Common myeloid progenitor, CD34-positive (primary cell): ENCODE measurements around the gene NKAPL.
"Not testable (repeated sequence)": the region's sequence is repeated elsewhere in the genome, so short reads cannot be mapped to it uniquely, and the experiment has no call there.

Source experiments
- CTCF ChIA-PET: fragments of 350-600 bp; sonication (Branson Sonifier 250); formaldehyde crosslinking; loops from one replicate; lab custom pipeline; 2021; ENCODE audit warnings: antibody characterized with exemption; lab: Charles Lee
- POLR2A ChIA-PET: fragments of 350-600 bp; sonication (Branson Sonifier 250); formaldehyde crosslinking; loops from one replicate; lab custom pipeline; 2021; ENCODE audit warnings: antibody characterized with exemption; lab: Charles Lee
- DNase-seq, 3 donors: peaks; one replicate each; pipeline versions ENCODE4 v3.0.0 to v3.0.0-alpha.2; 2013
- H3K27ac ChIP-seq, 2 experiments: 1 replicate in 1 of 2; 2 replicates in 1 of 2; pipeline ENCODE4 v1.7.0; 2013; ENCODE audit warnings: inconsistent platforms in 2 of 2, low read length in 2 of 2, mild to moderate bottlenecking in 2 of 2, low read depth in 1 of 2, moderate library complexity in 1 of 2; ENCODE audit not compliant: severe bottlenecking in 2 of 2, insufficient read depth in 1 of 2, poor library complexity in 1 of 2
- H3K27me3 ChIP-seq, 5 experiments: replicated peaks in 2 of 5; 1 replicate in 3 of 5; 2 replicates in 2 of 5; pipeline versions ENCODE4 v1.6.1 to v1.7.0; 2013; ENCODE audit warnings: low read length in 4 of 5, mild to moderate bottlenecking in 2 of 5, moderate library complexity in 2 of 5, inconsistent platforms in 1 of 5; ENCODE audit not compliant: insufficient read depth in 5 of 5, control insufficient read depth in 4 of 5
- H3K36me3 ChIP-seq, 4 experiments: 1 replicate in 2 of 4; 2 replicates in 2 of 4; pipeline versions ENCODE4 v1.6.1 to v1.7.0; 2013; ENCODE audit warnings: low read length in 3 of 4, control low read depth in 1 of 4, mild to moderate bottlenecking in 1 of 4; ENCODE audit not compliant: control insufficient read depth in 4 of 4, insufficient read depth in 4 of 4
- H3K4me1 ChIP-seq, 4 experiments: 1 replicate in 3 of 4; 2 replicates in 1 of 4; pipeline versions ENCODE4 v1.6.1 to v1.7.1; 2013; ENCODE audit warnings: low read length in 3 of 4, mild to moderate bottlenecking in 3 of 4, control low read depth in 1 of 4, inconsistent platforms in 1 of 4, moderate library complexity in 1 of 4; ENCODE audit not compliant: control insufficient read depth in 4 of 4, insufficient read depth in 4 of 4; ENCODE audit errors: control extremely low read depth in 1 of 4
- H3K4me3 ChIP-seq, 7 experiments: 1 replicate in 4 of 7; 2 replicates in 3 of 7; pipeline versions ENCODE4 v1.5.1 to v1.7.0; 2013; ENCODE audit warnings: mild to moderate bottlenecking in 7 of 7, low read length in 6 of 7, moderate library complexity in 6 of 7, inconsistent platforms in 2 of 7, low read depth in 2 of 7, control low read depth in 1 of 7; ENCODE audit not compliant: insufficient read depth in 4 of 7, control insufficient read depth in 1 of 7; ENCODE audit errors: extremely low read depth in 1 of 7
- H3K9me3 ChIP-seq, 5 experiments: 1 replicate in 4 of 5; 2 replicates in 1 of 5; pipeline versions ENCODE4 v1.6.1 to v1.7.1; 2013; ENCODE audit warnings: low read length in 4 of 5, mild to moderate bottlenecking in 2 of 5, inconsistent platforms in 1 of 5, low read depth in 1 of 5, moderate library complexity in 1 of 5; ENCODE audit not compliant: control insufficient read depth in 4 of 5, insufficient read depth in 2 of 5; ENCODE audit errors: control extremely low read depth in 1 of 5
- WGBS: methylation state at CpG from one replicate; pipeline ENCODE4 v1.1.5; 2013; ENCODE audit not compliant: insufficient coverage; 5-methylcytosine and 5-hydroxymethylcytosine counted together

Gene NKAPL

DNA sequence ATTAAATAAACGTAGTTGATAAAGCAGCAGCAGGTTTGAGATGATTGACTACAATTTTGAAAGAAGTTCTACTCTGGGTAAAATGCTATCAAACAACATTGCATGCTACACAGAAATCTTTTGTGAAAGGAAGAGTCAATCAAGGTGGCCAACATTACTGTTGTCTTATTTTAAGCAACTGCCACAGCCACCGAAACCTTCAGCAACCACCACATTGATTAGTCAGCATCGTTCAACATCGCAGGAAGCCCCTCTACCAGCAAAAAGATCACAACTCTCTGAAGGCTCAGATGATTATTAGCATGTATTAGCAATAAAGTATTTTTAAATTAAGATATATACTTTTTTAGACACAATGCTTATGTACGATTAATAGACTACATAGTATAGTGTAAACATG lies 36.2 kb downstream of the NKAPL start:
- DNase-seq: no peak
- peaks cover 3 to 21% (median 14%) of the 10 kb centered on the region in 4 experiments for H3K36me3 ChIP-seq
- H3K27me3 ChIP-seq: no peaks in the 10 kb centered on the region
- no peak overlapping the region for H3K27ac ChIP-seq
- H3K9me3 ChIP-seq: peaks cover 0 to 3% (median 0%) of the 10 kb centered on the region in 5 experiments
- H3K4me3 ChIP-seq: no peak overlapping the region
- ChIA-PET CTCF (no interaction called here), POLR2A (no interaction called here)
- WGBS: 100% methylated on average over 1 of the region's 5 CpGs
- H3K4me1 ChIP-seq: no peaks in the 10 kb centered on the region

DNA sequence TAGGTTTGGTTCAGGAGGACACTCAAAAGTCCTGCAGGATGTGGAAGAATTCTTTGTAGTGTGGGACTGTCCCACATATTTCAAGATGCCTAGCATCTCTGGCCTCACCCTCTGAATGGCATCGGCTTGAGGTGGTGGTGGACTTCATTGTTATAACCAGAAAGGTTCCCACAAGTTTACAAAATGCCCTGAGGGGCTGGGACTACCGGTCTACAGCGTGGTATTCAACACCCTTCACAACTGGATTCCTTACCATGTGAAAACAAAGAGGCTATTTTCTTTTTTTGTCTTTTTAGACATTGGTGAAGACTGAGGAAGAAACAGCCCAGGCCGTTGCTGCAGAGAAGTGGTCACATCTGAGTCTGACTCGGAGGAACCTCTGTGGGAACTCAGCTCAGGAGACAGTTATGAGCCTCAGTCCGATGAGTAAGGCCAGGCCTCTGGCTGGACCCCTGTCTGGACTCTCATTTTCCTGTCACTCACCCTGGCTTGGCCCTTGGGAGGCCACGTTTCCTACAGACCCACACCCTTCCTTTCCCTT lies 37.5 kb downstream of the NKAPL start:
- Histone ChIP-seq H3K9me3 (no peaks in the 10 kb centered on the region), H3K4me3 (no peak overlapping the region), H3K4me1 (no peaks in the 10 kb centered on the region), H3K27ac (no peak overlapping the region), H3K36me3 (peaks cover 3 to 33% (median 17%) of the 10 kb centered on the region in 4 experiments), H3K27me3 (no peaks in the 10 kb centered on the region)
- WGBS: 95% methylated on average over 5 of the region's 7 CpGs
- POLR2A ChIA-PET: no interaction called here
- DNase-seq: no peak
- CTCF ChIA-PET: no interaction called here

DNA sequence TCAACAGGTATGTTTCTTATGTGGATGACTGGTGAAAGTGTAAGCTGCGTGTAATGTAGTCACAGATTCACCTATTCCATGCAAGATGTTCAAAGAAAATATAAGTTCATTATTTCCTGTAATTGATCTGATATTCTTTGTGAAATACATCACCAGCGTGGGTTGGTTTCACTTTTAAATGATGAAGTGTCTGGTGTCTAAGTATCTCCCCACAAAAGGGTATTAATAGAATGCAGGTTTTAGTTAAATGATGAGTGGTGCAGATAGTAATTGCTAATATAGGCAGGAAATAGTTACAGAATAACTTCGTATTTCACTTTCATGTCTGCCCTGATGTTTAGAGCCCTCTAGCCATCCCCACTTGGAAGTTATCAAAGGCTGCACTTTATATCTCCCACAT lies 44.5 kb downstream of the NKAPL start:
- no CpG with 5 or more reads among the region's 3 CpGs for WGBS
- peaks cover 0 to 22% (median 14%) of the 10 kb centered on the region in 4 experiments for H3K36me3 ChIP-seq
- peak in 1 of 3 donors; percentile 9 for DNase-seq
- no peaks in the 10 kb centered on the region for H3K27me3 ChIP-seq
- CTCF ChIA-PET: no interaction called here
- H3K4me1 ChIP-seq: peaks cover 0 to 2% (median 0%) of the 10 kb centered on the region in 4 experiments
- H3K9me3 ChIP-seq: peaks cover 0 to 9% (median 0%) of the 10 kb centered on the region in 5 experiments
- H3K4me3 ChIP-seq: no peak overlapping the region
- POLR2A ChIA-PET: no interaction called here
- H3K27ac ChIP-seq: no peak overlapping the region

DNA sequence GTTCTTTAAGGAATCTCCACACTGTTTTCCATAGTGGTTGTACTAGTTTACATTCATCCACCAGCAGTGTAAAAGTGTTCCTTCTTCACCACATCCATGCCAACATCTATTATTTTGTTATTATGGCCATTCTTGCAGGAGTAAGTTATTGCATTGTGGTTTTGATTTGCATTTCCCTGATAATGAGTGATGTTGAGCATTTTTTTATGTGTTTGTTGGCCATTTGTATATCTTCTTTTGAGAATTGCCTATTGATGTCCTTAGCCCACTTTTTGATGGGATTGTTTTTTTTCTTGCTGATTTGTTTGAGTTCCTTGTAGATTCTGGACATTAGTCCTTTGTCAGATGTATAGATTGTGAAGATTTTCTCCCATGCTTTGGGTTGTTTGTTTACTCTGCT lies 47.3 kb downstream of the NKAPL start:
- H3K4me1 ChIP-seq, CTCF ChIA-PET, POLR2A ChIA-PET, DNase-seq, H3K27ac ChIP-seq, H3K27me3 ChIP-seq, H3K4me3 ChIP-seq, H3K36me3 ChIP-seq: not testable (repeated sequence)
- H3K9me3 ChIP-seq: peaks cover 0 to 13% (median 0%) of the 10 kb centered on the region in 5 experiments
